IMR-90 (cell line): Measurements from ENCODE around the gene OR4C13. TPM values are rescaled to one million over a fixed set of nuclear protein-coding genes. Genes with fewer than 3 reads are reported as not detected.

ENCODE experiments used
- ATAC-seq: fragments of 200-7000 bp; cut with Tn5 transposase; 2 replicates; pipeline ENCODE4 v1.9.1; 2020; ENCODE audit warnings: low read depth, mild to moderate bottlenecking, moderate library complexity
- Bru-seq: library from RNA; stranded (reverse); fragments of 400-500 nt; gene quantifications from one replicate; lab custom pipeline; 2021; lab: Mats Ljungman, UMichigan
- BruChase-seq, 2 experiments: library from RNA; stranded (reverse); fragments of 400-500 nt; gene quantifications; one replicate each; lab custom pipeline; 2021; lab: Mats Ljungman, UMichigan
- BruUV-seq: library from RNA; stranded (reverse); fragments of 400-500 nt; replicated peaks from 2 replicates; lab custom pipeline; 2021; lab: Mats Ljungman, UMichigan
- CTCF ChIA-PET: fragments of 300-600 bp; formaldehyde crosslinking; extraction: SDS; loops from one replicate; lab custom pipeline; 2021; ENCODE audit warnings: antibody characterized with exemption; lab: Yijun Ruan, JAX
- POLR2A ChIA-PET: fragments of 300-600 bp; sonication (Branson Sonifier 250); formaldehyde crosslinking; loops from one replicate; lab custom pipeline; 2022; ENCODE audit warnings: antibody characterized with exemption; ENCODE audit not compliant: unreplicated experiment; lab: Charles Lee
- DNase-seq: peaks from one replicate; pipeline ENCODE4 v3.0.0; 2013
- H2AFZ ChIP-seq: replicated peaks from 2 replicates; pipeline ENCODE3; 2013; ENCODE audit warnings: low read length, mild to moderate bottlenecking; ENCODE audit not compliant: poor library complexity
- H2AK5ac ChIP-seq: 2 replicates; pipeline ENCODE4 v1.6.1; 2013; ENCODE audit warnings: low read depth, low read length, inconsistent platforms
- H2AK9ac ChIP-seq: replicated peaks from 2 replicates; pipeline ENCODE3; 2013; ENCODE audit warnings: mild to moderate bottlenecking, low read depth, low read length, moderate library complexity; ENCODE audit not compliant: poor library complexity
- H2BK120ac ChIP-seq: 2 replicates; pipeline ENCODE4 v1.6.1; 2013; ENCODE audit warnings: low read depth, low read length, inconsistent platforms
- H2BK15ac ChIP-seq: 3 replicates; pipeline ENCODE4 v1.6.1; 2013; ENCODE audit warnings: low read depth, low read length, inconsistent platforms
- H2BK20ac ChIP-seq: 2 replicates; pipeline ENCODE4 v1.6.1; 2013; ENCODE audit warnings: low read depth, mild to moderate bottlenecking, inconsistent platforms, low read length, moderate library complexity
- H2BK5ac ChIP-seq: 2 replicates; pipeline ENCODE4 v1.6.1; 2013; ENCODE audit warnings: mild to moderate bottlenecking, low read depth, low read length, inconsistent platforms; ENCODE audit not compliant: poor library complexity, severe bottlenecking
- H3K14ac ChIP-seq: replicated peaks from 2 replicates; pipeline ENCODE4 v1.6.1; 2013; ENCODE audit warnings: low read depth, low read length, inconsistent platforms
- H3K18ac ChIP-seq: 2 replicates; pipeline ENCODE4 v1.6.1; 2013; ENCODE audit warnings: low read depth, low read length, control low read depth
- H3K23ac ChIP-seq: 2 replicates; pipeline ENCODE4 v1.6.1; 2013; ENCODE audit warnings: low read depth, low read length, inconsistent platforms
- H3K27ac ChIP-seq: 2 replicates; pipeline ENCODE4 v1.5.1; 2013; ENCODE audit warnings: mild to moderate bottlenecking, control low read depth, low read length; ENCODE audit not compliant: insufficient read depth
- H3K27me3 ChIP-seq: 2 replicates; pipeline ENCODE4 v1.6.1; 2013; ENCODE audit warnings: low read length; ENCODE audit not compliant: control insufficient read depth, insufficient read depth
- H3K36me3 ChIP-seq: 2 replicates; pipeline ENCODE4 v1.6.1; 2013; ENCODE audit warnings: low read length, mixed read lengths; ENCODE audit not compliant: control insufficient read depth, insufficient read depth
- H3K4ac ChIP-seq: 2 replicates; pipeline ENCODE4 v1.6.1; 2013; ENCODE audit warnings: low read depth, low read length, inconsistent platforms
- H3K4me1 ChIP-seq: 2 replicates; pipeline ENCODE4 v1.6.1; 2013; ENCODE audit warnings: low read length, mixed read lengths; ENCODE audit not compliant: control insufficient read depth, insufficient read depth
- H3K4me2 ChIP-seq: 2 replicates; pipeline ENCODE4 v1.6.1; 2013; ENCODE audit warnings: low read depth, mild to moderate bottlenecking, control low read depth, low read length, moderate library complexity
- H3K4me3 ChIP-seq: 2 replicates; pipeline ENCODE4 v1.5.1; 2013; ENCODE audit warnings: low read depth, mild to moderate bottlenecking, control low read depth, low read length, moderate library complexity; ENCODE audit not compliant: insufficient read depth
- H3K56ac ChIP-seq: 2 replicates; pipeline ENCODE4 v1.6.1; 2013; ENCODE audit warnings: low read length, inconsistent platforms; ENCODE audit not compliant: insufficient read depth; ENCODE audit errors: extremely low read depth
- H3K79me1 ChIP-seq, 2 experiments: 2 replicates each; pipeline ENCODE4 v1.6.1; 2013; ENCODE audit warnings: low read length in 2 of 2, inconsistent platforms in 1 of 2, low read depth in 1 of 2
- H3K9ac ChIP-seq: 2 replicates; pipeline ENCODE4 v1.6.1; 2013; ENCODE audit warnings: low read depth, low read length, control low read depth
- H3K9me1 ChIP-seq: 2 replicates; pipeline ENCODE4 v1.6.1; 2013; ENCODE audit warnings: low read length, inconsistent platforms; ENCODE audit not compliant: insufficient read depth
- H3K9me3 ChIP-seq: 2 replicates; pipeline ENCODE4 v1.6.1; 2013; ENCODE audit warnings: low read length; ENCODE audit not compliant: control insufficient read depth, insufficient read depth
- H4K20me1 ChIP-seq: 2 replicates; pipeline ENCODE4 v1.6.1; 2013; ENCODE audit warnings: low read length, inconsistent platforms; ENCODE audit not compliant: insufficient read depth
- H4K5ac ChIP-seq: 2 replicates; pipeline ENCODE4 v1.6.1; 2013; ENCODE audit warnings: mild to moderate bottlenecking, low read depth, low read length, control low read depth
- H4K8ac ChIP-seq, 2 experiments: 2 replicates each; pipeline ENCODE4 v1.6.1; 2013; ENCODE audit warnings: low read depth in 2 of 2, low read length in 2 of 2, control low read depth in 1 of 2, inconsistent platforms in 1 of 2
- H4K91ac ChIP-seq: 2 replicates; pipeline ENCODE4 v1.6.1; 2013; ENCODE audit warnings: low read depth, low read length, inconsistent platforms; ENCODE audit not compliant: insufficient read depth
- CEBPB ChIP-seq: IDR thresholded peaks from 2 replicates; pipeline ENCODE4 v1.6.1; 2012; ENCODE audit warnings: low read depth, low read length, improper control_type of control experiment
- CHD1 ChIP-seq: IDR thresholded peaks from 2 replicates; pipeline ENCODE4 v1.6.1; 2012; ENCODE audit warnings: low read depth, low read length, improper control_type of control experiment
- CTCF ChIP-seq: conservative IDR thresholded peaks from 2 replicates; pipeline ENCODE4 v1.5.1; 2012; ENCODE audit warnings: mild to moderate bottlenecking, low read depth, low read length, improper control_type of control experiment
- MXI1 ChIP-seq: IDR thresholded peaks from 2 replicates; pipeline ENCODE4 v1.6.1; 2012; ENCODE audit warnings: low read depth, mild to moderate bottlenecking, low read length, moderate library complexity, borderline replicate concordance
- POLR2A ChIP-seq: IDR thresholded peaks from 2 replicates; pipeline ENCODE4 v1.6.1; 2012; ENCODE audit warnings: mild to moderate bottlenecking, low read depth, low read length
- USF2 ChIP-seq: fragments of 150-350 bp; IDR thresholded peaks from 2 replicates; pipeline ENCODE4 v1.6.1; 2017; ENCODE audit warnings: mild to moderate bottlenecking, antibody characterized with exemption, low read length, low read depth
- WGBS, 2 experiments: methylation state at CpG; one replicate each; pipeline versions ENCODE4 v1.1.5 to v1.1.7; 2013; ENCODE audit warnings: missing lambda C conversion rate in 2 of 2; ENCODE audit not compliant: insufficient read length in 1 of 2; ENCODE audit errors: extremely low coverage in 2 of 2; 5-methylcytosine and 5-hydroxymethylcytosine counted together
- dilution Hi-C: fragments of 300-500 bp; cut with HindIII; formaldehyde crosslinking; loops from one replicate; pipeline ENCODE4 v1.14.3; 2018; ENCODE audit warnings: low sequenced_read_pairs; ENCODE audit not compliant: unreplicated experiment
- in situ Hi-C: fragments of 300-500 bp; cut with MboI; formaldehyde crosslinking; loops from 3 replicates; pipeline ENCODE4 v1.14.3; 2019; ENCODE audit warnings: low sequenced_read_pairs, inconsistent platforms, mixed read lengths
- intact Hi-C: fragments of 100-400 bp; cut with micrococcal nuclease; formaldehyde crosslinking; loops from 2 replicates; pipeline ENCODE4 v1.10.0; 2022
- long read RNA-seq: library from polyadenylated mRNA; unstranded; transcript quantifications from one replicate; pipeline ENCODE4 v2.0.0, GENCODE V29; 2021; ENCODE audit not compliant: unreplicated experiment
- polyA plus RNA-seq, 3 experiments: library from polyadenylated mRNA; depleted of rRNA; stranded (reverse); fragments of >200 nt; gene quantifications; 2 replicates each; pipeline ENCODE4 v1.2.3, GENCODE V29; 2012; ENCODE audit warnings: low replicate concordance in 1 of 3
- total RNA-seq: library from RNA; depleted of rRNA; stranded (reverse); fragments of >200 nt; gene quantifications from 2 replicates; pipeline ENCODE4 v1.2.3, GENCODE V29; 2012; rRNA removed
- TF ChIP-seq, protein P1 (sequence below): fragments of 150-350 bp; IDR thresholded peaks from 2 replicates; pipeline ENCODE4 v1.6.1; 2016; ENCODE audit warnings: low read depth, mild to moderate bottlenecking, low read length, moderate library complexity, borderline replicate concordance

The OR4C13 gene
- not detected in 2 replicates for total RNA-seq
- polyA plus RNA-seq (2012; rRNA removed): not detected in 2 replicates
- polyA plus RNA-seq (2012; cell fraction: cytosol; rRNA removed): not detected in 2 replicates
- polyA plus RNA-seq (2012; cell fraction: nucleus; rRNA removed; ENCODE audit: low replicate concordance): not detected in 2 replicates
- not detected for Bru-seq, nascent RNA
- BruChase-seq, experiment 1, labeled RNA remaining after a 6-hour chase: not detected
- not detected for BruChase-seq, experiment 2, labeled RNA remaining after a 2-hour chase
- long read RNA-seq: 0 reads

GRCh38 chr11:49952091-49952490 lies at the start of gene OR4C13:
Gene OR4C13, plus strand, starts transcription at chr11:49952391. Its CDS starts 32 bp downstream, at chr11:49952423.
- H3K36me3 ChIP-seq: no peaks in the 10 kb centered on the region
- no peak within 1 kb of the TSS for H2AK9ac ChIP-seq
- no peak within 1 kb of the TSS for H2AFZ ChIP-seq
- no peak within 1 kb of the TSS for H2BK15ac ChIP-seq
- H3K9me3 ChIP-seq: no peaks in the 10 kb centered on the region; the same call in 1 of the 2 replicates
- H4K5ac ChIP-seq: no peak within 1 kb of the TSS
- no peaks in the 10 kb centered on the region for H3K9me1 ChIP-seq
- no peak within 1 kb of the TSS for H2AK5ac ChIP-seq
- H3K14ac ChIP-seq: no peak within 1 kb of the TSS
- intact Hi-C loops: no loop called here
- no peak within 1 kb of the TSS for H3K23ac ChIP-seq
- H2BK20ac ChIP-seq: no peak within 1 kb of the TSS
- no peak within 1 kb of the TSS for H3K4ac ChIP-seq
- H3K4me1 ChIP-seq: no peaks in the 10 kb centered on the region
- no peak within 1 kb of the TSS for H3K56ac ChIP-seq
- H3K4me2 ChIP-seq: no peak within 1 kb of the TSS
- no peak within 1 kb of the TSS for H2BK120ac ChIP-seq
- WGBS, 2 experiments: no CpG with 5 or more reads among the region's 1 CpG
- POLR2A ChIA-PET: no interaction called here
- CTCF ChIA-PET: no interaction called here
- H3K79me1 ChIP-seq: no peaks in the 10 kb centered on the region
- no peaks in the 10 kb centered on the region for H4K20me1 ChIP-seq
- no peak within 1 kb of the TSS for H3K4me3 ChIP-seq
- H4K91ac ChIP-seq: no peak within 1 kb of the TSS
- ATAC-seq (no peak), DNase-seq (no peak)
- H3K9ac ChIP-seq: no peak within 1 kb of the TSS
- dilution Hi-C loops: no loop called here
- no peak within 1 kb of the TSS for H3K18ac ChIP-seq
- TF ChIP-seq CTCF: no peak
- TF ChIP-seq MXI1: no peak
- no peak for TF ChIP-seq USF2
- TF ChIP-seq, protein P1, sequence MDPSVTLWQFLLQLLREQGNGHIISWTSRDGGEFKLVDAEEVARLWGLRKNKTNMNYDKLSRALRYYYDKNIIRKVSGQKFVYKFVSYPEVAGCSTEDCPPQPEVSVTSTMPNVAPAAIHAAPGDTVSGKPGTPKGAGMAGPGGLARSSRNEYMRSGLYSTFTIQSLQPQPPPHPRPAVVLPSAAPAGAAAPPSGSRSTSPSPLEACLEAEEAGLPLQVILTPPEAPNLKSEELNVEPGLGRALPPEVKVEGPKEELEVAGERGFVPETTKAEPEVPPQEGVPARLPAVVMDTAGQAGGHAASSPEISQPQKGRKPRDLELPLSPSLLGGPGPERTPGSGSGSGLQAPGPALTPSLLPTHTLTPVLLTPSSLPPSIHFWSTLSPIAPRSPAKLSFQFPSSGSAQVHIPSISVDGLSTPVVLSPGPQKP: no peak
- no peak for TF ChIP-seq CHD1
- no peak for TF ChIP-seq POLR2A
- no peak for TF ChIP-seq CEBPB
- H4K8ac ChIP-seq: no peak within 1 kb of the TSS
- H2BK5ac ChIP-seq: no peak within 1 kb of the TSS
- no peaks in the 10 kb centered on the region for H3K27me3 ChIP-seq
- no peak within 1 kb of the TSS for H3K27ac ChIP-seq
- BruUV-seq: no TSS peak
- in situ Hi-C loops: no loop called here
